ENCODE results near the gene LDLR.

DNA sequence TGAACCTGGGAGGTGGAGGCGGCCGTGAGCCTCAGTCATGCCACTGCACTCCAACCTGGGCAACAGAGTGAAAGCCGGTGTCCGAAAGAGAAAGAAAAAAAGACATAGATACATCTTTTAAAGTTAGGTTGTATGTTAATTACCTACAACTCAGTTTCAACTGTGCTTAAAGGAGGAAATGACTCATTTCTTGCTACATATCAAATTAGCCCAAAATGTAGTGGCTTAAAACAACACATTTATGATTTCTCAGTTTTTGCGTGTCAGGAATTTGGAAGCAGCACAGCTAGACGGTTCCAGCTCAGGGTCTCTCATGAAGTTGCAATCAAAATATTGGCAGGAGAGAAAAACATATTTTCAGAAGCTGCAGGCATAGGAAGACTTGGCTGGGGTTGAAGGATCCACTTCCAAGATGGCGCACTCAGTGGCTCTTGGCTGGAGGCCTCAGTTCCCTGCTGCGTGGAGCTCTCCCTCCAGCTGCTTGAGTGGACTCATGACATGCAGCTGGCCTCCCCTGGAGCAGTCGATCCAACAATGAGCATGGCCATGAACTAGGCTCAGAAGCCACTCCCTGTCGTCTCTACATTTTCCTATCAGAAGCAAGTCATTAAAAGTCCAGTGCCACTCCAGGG lies 7.1 kb downstream of the LDLR start:
- TF ChIP-seq, protein P1, sequence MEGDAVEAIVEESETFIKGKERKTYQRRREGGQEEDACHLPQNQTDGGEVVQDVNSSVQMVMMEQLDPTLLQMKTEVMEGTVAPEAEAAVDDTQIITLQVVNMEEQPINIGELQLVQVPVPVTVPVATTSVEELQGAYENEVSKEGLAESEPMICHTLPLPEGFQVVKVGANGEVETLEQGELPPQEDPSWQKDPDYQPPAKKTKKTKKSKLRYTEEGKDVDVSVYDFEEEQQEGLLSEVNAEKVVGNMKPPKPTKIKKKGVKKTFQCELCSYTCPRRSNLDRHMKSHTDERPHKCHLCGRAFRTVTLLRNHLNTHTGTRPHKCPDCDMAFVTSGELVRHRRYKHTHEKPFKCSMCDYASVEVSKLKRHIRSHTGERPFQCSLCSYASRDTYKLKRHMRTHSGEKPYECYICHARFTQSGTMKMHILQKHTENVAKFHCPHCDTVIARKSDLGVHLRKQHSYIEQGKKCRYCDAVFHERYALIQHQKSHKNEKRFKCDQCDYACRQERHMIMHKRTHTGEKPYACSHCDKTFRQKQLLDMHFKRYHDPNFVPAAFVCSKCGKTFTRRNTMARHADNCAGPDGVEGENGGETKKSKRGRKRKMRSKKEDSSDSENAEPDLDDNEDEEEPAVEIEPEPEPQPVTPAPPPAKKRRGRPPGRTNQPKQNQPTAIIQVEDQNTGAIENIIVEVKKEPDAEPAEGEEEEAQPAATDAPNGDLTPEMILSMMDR (IDR thresholded peaks at IDR 0.05): no peak
- TF ChIP-seq POLR2A (IDR thresholded peaks at IDR 0.05): no peak
